NOMO-1 (cell line): Measurements from ENCODE around the gene PIGC.

Experiments
- DNase-seq, 2 experiments: peaks; one replicate each; lab custom pipeline; 2025; ENCODE audit not compliant: unreplicated experiment in 2 of 2; lab: John Stamatoyannopoulos, UW

The PIGC gene

DNA sequence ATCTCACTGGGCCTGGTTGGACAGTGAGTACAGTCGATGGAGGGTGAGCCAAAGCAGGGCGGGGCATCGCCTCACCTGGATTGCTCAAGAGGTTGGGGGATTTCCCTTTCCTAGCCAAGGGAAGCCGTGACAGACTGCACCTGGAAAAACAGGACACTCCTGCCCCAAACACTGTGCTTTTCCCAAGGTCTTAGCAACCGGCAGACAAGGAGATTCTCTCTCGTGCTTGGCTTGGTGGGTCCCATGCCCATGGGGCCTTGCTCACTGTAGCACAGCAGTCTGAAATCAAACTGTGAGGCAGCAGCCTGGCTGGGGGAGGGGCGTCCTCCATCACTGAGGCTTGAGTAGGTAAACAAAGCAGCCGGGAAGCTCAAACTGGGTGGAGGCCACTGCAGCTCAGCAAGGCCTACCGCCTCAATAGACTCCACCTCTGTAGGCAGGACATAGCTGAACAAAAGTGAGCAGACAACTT lies 12.1 kb downstream of the PIGC start:
- no peak for DNase-seq

DNA sequence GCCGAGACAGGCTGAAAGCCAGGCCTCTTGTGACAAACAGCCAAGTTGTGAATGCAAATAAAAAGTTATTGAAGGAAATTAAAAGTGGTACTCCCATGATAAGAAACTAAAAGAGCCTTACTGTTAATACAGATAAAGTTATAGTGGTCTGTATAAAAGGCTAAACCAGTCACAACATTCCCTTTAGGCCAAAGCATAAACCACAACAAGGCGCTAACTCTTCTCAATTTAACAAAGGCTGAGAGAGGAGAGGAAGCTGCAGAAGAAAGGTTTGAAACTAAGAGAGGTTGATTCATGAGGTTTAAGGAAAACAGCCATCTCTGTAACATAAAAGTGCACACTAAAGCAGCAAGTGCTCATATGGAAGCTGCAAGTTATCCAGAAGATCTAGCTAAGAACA lies 12.7 kb downstream of the PIGC start:
- no peak for DNase-seq

DNA sequence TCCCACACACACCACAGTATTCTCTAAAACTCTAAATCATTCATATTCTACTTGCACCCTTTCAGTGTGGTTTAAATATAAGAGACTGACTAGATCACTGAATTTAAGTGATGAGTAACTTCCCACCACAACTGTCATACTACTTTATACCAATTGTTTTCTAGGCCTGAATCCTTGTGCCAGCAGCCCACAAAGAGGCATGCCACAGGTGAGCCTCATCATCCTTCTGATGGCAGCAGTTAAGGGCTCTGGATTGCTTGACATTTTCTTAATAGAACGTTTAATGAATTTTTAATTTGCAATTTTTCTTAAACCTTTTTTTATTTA lies 13.8 kb downstream of the PIGC start:
- DNase-seq: no peak

DNA sequence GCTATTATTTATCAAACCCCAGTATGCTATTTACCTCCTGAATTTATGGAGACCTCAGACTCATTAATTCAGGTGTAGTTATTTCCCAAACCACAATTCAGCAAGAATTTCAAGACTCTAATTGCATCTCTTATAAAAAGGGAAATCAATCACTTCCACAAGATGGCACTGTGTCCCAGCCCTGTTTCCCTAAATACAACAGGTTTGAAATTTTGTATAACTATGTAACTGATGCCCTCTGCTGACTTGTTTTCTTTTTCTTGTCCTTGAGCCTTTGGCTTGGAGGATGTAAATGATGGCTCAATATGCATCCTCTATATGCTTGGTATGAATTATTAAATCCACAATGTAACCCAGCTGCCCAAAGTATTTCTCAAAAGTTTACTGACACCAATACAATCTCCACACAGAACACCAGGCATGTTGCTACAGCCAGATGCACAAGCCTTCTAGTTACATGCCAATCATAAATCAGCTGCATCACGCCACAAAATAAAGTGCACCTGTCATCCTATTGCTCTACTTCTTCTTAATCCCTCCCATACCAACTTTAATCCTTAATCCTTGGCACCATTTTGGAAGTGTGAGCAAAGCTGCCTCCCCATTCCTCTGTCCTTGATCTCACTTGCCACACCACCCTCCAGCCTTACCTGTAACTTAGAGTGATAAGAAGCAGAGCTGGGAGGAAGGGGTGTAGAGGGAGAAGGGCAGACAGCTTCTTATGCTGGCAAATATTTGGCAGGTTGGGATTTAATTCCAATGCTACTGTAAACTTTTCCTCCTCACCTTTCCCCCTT lies 14.3 kb downstream of the PIGC start:
- peak; percentile 42 to 73 for DNase-seq

DNA sequence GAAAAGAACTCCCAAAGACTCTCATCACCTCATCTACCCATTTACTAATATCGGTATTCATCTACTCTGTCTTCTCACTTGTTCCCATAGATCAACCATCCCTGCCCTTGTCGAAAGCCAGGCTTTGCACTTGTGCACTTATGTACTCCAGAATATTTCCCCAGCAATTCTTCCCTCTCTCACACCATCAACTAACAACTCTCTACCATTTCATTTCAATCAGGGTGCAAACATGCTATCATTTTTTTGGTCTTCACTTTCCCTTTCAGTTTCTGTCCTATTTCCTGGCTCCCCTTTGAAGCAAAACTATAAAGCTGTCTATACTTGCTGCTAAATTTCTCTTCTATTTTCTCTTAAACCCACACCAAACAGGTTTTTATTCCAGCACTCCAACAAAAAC lies 16.7 kb downstream of the PIGC start:
- no peak for DNase-seq

DNA sequence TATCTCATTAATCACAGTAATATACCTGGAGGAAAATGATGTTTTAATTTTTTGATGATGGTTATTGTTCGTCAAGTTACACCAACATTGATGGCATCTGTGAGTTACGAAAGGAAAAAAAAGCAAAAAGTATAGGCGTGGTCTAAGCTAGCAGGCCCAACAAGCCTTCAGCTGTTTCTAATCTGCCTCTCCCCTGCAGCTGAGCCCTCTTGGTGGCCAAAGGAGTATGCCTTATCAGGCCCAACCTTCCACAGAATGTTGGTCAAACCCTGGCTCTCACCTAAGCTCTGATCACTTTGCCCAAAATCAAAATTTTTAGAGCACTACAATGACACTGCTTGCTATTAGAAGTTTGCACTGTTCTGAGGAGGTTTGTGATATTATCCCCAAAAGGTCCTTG lies 18.5 kb downstream of the PIGC start:
- no peak for DNase-seq

DNA sequence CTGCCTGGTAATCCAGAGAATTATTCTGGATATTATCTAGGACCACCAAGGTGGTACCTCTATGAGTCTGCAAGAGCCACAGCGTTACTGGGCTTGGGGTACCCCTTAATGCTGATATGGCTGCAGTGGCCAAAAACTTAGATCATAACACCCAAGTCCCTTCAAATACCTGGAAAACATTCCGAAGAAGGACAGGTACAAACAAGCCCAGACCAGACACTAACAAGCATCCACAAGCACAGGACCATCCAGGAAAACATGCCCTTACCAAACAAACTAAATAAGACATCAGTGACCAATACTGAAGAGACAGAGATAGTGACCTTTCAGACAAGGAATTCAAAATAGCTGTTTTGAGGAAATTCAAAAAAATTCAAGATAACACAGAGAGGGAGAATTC lies 20.5 kb downstream of the PIGC start:
- DNase-seq: no peak

DNA sequence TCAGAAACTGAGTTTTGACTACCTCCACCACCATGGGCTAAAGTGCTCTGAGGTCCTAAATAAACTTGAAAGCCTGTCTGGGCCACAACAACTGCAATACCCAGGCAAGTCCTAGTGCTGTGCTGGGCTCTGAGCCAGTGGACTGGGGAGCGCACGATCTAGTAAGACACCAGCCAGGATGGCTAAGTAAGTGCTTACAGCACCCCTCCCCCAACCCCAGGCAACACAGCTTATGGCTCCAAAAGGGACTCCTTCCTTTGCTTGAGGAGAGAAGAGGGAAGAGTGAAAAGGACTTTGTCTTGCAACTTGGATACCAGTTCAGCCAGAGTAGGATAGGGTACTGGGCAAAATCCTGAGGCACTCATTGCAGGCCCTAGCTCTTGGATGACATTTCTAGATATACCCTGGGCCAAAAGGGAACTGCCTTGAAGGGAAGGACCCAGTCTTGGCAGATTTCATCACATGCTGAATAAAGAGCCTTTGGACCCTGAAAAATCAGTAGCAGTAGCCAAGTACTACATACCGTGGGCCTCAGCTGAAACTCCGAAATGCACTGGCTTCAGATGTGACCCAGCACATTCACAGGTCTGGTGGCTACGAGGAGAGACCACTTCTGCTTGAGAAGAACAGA lies 21.8 kb downstream of the PIGC start:
- DNase-seq: no peak

DNA sequence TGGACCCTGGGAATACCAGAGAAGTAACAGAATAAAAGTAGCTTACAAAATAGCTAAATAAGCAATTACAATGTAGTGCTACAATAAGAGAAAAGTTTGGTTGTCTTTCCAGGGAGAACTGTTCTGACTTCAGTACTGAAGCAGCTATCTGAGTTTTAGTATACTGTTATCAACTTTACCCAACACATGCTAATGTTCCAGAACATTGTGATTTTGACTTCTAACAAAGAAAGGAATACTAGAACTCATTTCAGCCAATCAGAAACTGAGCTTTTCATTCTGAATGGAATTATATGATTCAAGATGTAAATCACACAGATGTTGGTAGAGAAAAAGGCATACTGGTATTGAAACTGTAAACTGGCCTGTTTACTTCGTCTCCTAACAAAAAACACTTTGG lies 23.5 kb downstream of the PIGC start, which contains the start of gene C1orf105:
C1orf105 (plus strand) TSS at position 301 of the 400 bp plus-strand sequence. CDS start 201 bp downstream, outside the sequence.
- no peak for DNase-seq

DNA sequence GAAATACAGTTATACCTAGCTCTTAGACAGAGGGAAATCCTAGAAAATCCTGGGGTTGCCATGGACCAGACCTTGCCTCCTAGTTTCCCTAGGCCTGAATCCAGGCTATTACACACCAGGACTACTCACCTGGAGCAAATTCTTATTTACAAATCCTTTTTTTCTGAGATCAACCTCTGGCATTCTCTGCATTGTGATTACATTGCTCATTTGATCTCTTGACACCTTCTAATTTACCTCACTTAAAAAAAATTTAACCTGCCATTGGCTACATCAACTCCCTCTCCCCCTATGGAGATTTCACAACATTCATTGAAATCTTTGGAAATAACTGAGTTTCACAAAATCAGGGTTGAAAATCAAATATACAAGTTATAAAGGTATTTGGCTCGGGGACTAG lies 26.3 kb downstream of the PIGC start:
- no peak for DNase-seq

DNA sequence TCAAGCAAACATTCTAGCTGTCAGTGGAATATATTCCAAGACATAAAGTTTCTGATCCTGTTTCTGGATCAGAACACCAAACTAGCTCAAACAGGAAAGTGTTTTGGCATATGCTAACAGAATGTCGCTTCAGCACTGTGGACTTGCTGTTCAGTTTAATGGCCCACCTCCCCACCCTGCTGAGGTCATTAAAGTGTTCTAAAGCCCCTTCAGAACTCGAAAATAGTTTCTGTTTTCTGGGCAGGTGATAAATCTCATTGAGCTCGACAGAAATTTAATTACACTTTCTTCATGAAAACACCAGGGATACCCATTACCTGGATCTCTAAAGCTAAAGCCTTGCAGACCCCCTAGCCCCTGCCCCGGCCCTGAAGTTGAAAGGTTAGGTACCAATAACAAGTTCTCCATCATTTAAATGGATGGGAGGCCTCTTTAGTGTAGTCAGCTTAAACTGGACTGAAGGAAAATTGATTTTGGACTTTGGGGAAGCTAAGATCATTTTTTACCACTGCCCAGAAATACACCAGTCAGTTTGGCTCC lies 27.3 kb downstream of the PIGC start:
- DNase-seq: no peak

DNA sequence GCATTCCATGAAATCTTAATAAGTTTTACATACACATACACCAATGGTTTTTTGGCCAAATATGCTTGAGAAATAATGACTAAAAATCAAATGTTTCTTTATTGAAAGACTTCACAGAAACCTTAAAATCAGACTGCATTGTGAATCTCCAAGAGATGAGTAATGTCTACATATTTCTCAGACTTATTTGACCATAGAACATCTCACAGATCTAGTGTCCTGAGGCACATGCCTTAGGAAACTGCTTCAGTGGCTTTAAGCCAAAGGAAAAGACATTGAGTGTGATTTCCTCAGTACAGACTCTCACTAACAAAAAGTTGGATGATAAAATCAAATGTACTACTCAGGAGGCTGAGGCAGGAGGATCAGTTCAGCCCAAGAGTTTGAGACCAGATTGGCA lies 29.5 kb downstream of the PIGC start:
- no peak for DNase-seq

DNA sequence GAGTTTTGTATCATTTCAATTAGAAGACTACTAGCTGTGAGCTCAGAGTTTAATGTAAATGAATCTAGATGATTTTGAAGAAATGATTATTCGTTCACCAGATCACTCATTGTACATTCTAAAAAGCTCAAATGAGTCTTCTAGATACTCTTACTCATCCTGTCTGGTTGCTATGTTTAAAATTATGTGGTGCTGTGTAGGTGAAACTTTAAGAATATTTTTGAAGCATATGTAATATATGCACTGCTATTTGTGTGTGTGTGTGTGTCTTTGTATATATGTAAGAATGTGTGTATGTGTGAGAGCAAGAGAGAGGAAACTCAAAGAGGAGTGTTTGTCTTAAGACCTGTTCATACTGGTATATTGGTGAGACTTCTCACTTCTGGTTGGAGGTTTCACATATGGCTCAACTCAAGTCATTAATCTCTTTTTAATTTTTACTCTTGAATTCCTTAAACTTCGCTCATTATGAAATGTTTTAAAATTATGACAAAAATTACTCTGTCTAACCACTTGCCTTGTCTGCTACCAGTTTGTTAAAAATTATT lies 32.0 kb downstream of the PIGC start:
- no peak for DNase-seq

DNA sequence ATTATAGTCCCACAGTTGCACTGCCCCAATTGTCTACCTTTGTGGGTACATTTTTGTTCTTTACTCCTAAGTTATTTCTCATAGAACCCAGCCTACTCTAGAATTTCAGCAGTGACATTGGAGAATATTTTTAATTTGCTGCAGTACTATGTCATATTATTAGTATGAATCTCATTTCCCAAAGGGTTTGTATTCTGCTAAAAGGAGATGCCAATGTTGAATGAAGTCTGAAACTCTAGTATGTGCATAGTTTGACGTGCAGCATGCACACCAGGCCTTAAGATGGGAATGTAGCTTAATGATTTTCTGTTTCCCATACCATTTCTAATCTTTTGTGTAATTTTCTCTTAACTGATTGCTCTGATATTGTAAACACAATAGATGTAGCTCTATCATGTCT lies 33.8 kb downstream of the PIGC start:
- DNase-seq: no peak

DNA sequence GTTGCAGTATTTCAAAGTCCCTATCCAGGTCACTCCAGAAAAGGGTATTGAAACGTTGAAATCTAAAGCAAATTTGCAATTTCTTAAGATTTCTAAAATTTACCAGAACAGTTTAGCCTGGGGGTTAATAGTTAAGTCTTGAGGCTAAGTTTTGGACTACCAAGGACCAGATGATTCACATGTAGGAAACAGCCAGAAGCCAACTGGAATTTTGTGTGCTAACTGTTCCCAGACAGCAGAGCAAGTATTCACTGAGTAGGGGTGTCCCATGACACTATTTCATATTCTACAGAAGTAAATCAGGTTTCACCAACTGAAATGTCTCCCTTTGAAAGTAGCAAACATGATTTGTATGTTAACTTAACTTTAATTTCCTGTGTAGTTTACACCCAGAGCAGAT lies 34.9 kb downstream of the PIGC start:
- DNase-seq: no peak

DNA sequence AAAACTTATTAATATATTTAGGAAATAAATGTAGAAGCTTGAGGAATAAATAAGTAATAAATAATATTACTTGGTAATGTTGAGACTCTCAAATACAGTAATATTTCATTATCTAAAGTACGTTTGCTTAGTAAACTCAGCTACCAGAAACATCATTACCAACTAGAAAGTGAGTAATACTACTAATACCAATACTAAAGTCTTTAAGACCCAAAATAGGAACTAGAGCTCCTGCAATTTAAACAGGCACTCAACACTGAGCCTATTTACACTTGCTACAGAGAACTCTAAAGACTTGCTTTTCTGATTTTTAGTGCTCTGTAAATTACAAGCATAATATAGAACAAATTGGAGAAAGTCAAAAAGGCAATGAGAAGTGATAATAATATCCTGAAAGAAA lies 36.9 kb downstream of the PIGC start:
- no peak for DNase-seq

DNA sequence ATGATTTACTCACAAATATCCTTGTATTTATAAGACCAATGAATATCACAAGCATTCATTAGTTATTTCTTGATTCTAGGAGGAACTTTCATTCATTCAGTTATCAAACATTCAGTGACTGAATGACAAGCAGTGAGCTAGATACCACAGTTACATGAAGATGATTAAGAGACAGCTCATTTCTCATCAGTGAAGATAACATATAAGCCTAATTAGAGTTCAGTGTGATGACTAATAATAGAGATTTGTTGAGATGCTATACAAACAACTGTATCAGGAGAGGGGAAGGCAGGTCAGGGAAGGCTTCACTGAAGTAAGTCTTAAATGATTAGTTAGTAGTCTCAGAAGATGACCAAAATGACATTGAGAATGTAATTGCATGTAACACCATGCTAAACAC lies 38.0 kb downstream of the PIGC start:
- no peak for DNase-seq

DNA sequence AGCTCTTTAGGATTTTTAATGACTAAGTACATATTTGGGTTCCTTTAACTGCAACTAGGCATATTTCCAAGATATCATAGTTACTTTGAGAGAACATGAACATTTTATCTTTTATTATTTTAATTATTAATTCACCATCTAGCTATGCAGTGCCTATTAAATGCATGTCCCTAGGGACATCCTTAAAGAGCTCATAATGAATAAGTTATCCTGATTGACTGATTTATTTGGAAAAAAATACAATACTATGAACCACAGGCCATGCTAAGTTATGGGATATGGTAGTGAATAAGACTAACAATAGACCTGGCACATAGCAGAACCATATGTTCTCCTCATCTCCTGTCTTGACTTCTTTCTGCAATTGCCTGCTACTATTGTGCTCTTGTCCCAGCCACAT lies 39.7 kb downstream of the PIGC start:
- DNase-seq: no peak

DNA sequence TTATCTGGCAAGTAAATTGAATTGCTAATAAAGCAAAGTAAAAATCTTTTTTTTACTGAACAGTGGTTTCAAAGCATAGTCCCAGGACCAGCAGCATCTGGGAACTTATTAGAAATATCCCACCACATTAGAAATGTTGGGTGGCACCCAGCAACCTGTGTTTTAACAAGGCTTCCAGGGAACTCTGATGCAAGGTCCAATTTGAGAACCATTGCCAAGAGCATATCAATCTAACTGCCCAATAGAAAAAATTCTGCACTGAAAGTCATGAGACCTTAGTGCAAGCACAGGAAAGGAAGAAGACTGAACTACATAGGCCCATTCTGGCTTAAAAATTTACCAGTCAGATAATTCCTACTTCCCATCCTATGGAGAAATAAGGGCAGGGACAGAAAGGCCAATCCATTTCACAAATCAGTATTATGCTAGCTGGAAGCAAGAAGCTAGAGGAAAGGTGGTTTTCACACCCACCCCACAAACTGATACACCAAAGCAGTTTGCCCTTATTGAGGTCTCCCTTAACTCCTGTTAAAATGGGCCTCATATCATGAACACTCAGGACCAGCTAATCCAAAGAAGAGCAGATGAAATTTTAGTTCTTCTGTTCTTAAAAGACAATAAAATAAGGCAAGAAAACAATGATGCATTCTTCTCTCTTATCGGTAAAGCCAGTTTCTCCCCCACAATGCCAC lies 40.8 kb downstream of the PIGC start:
- DNase-seq: no peak

DNA sequence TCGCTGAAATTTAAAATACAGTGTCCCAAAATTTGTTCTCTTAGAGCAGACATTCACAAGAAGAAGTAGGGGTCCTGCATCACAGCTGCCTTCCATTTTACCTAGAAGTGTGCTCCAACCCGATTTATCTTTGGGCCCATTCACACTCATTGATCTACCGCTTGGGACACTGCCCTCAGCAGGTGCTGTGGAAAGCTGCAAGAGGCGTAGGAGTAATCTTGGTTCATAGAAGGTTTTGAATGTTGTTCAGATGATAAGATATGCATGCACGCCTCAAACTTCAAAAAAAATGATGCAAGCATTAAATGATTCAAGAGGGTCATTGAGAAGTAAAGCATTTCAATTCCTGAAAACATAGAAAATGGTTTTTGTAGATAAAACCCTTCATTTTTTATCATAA lies 42.0 kb downstream of the PIGC start:
- no peak for DNase-seq

DNA sequence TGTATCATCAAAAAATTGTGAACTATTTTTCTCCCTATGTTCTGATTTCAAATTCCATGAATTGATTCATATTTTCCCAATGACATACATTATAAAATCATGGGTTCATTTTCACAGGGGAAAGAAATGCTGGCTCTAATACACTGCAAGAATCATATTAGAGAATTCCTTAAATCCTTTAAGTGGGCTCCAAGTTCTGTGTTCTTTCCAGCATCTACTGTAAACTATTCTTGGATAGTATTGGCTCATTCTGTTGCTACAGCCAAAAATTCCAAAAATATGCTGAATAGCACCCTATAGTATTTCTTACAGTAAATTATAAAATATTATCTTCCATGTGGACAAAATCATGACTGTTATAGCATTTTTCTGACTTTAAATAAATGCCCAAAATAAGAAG lies 42.4 kb downstream of the PIGC start:
- no peak for DNase-seq
